Left colon (tissue), 2 donors: ENCODE results near the gene ZNF831. TPM values are rescaled to one million over a fixed set of nuclear protein-coding genes. Genes with fewer than 3 reads are reported as not detected.

Experiments
- ATAC-seq: fragments of 200-7000 bp; cut with Tn5 transposase; one replicate; pipeline ENCODE4 v1.9.1; 2020; ENCODE audit warnings: mild to moderate bottlenecking, moderate library complexity
- DNase-seq, 2 donors: peaks; one replicate each; pipeline ENCODE4 v3.0.0-alpha.2; 2020
- intact Hi-C, 2 donors: fragments of 100-400 bp; cut with DNase I in 1 of 2; cut with micrococcal nuclease in 1 of 2; formaldehyde crosslinking; loops; one replicate each; pipeline versions ENCODE4 v1.11.2 to v1.14.0; 2022; cut with DNase I, micrococcal nuclease
- total RNA-seq, 2 donors: library from RNA; stranded (reverse); fragmentation: NEBNext Ultra II Directional; extraction: Animal tissue kit (Norgen Biotek cat#: 25700); gene quantifications; one replicate each; pipeline ENCODE4 v1.2.1, GENCODE V29; 2021
- donor health status: DM: no; HTN: no; CAD: no.
- donor health status: DM: yes; HTN: yes; CAD: no.

Gene ZNF831
- total RNA-seq, 2 donors from 2014 or later, result 0.15 to 0.61 TPM

- DNase-seq (no peak), ATAC-seq (no peak)
- intact Hi-C loops, result no loop called here
Observed at GRCh38 chr20:59194023-59194935, 30.7 kb downstream of the ZNF831 start.

GRCh38 chr20:59195316-59195993 is 31.8 kb downstream of the ZNF831 start:
- no peak for ATAC-seq
- intact Hi-C loops, result no loop called here
- no peak for DNase-seq

- intact Hi-C loops, result no loop called here
- no peak for DNase-seq
- no peak for ATAC-seq
Observed at GRCh38 chr20:59204165-59204894, 40.7 kb downstream of the ZNF831 start.

GRCh38 chr20:59205044-59205443 is 41.4 kb downstream of the ZNF831 start:
- intact Hi-C loops, result no loop called here
- ATAC-seq (no peak), DNase-seq (no peak)

- intact Hi-C loops, result no loop called here
- no peak for ATAC-seq
Observed at GRCh38 chr20:59207235-59207634, 43.6 kb downstream of the ZNF831 start.

GRCh38 chr20:59207742-59208357 is 44.2 kb downstream of the ZNF831 start:
- DNase-seq (peak; percentile 63 to 87), ATAC-seq (peak; percentile 99)
- intact Hi-C loops, result no loop called here

More at GRCh38 chr20:59207235-59207634, 43.6 kb downstream of the ZNF831 start:
- DNase-seq, result no peak

- intact Hi-C loops, result no loop called here
- ATAC-seq, result no peak
- no peak for DNase-seq
Observed at GRCh38 chr20:59210186-59210585, 46.6 kb downstream of the ZNF831 start.

- DNase-seq (no peak), ATAC-seq (no peak)
- intact Hi-C loops, result no loop called here
Observed at GRCh38 chr20:59211208-59211765, 47.7 kb downstream of the ZNF831 start.

GRCh38 chr20:59214073-59214472 is 50.5 kb downstream of the ZNF831 start:
- DNase-seq (no peak), ATAC-seq (no peak)
- intact Hi-C loops, result no loop called here

- intact Hi-C loops, result no loop called here
Observed at GRCh38 chr20:59214606-59215547, 51.3 kb downstream of the ZNF831 start.

GRCh38 chr20:59217173-59217572 is 53.6 kb downstream of the ZNF831 start:
- intact Hi-C loops, result no loop called here
- ATAC-seq, result no peak
- no peak for DNase-seq

More at GRCh38 chr20:59214606-59215547, 51.3 kb downstream of the ZNF831 start:
- DNase-seq, result no peak
- ATAC-seq, result peak; percentile 69

- no peak for ATAC-seq
- no peak for DNase-seq
- intact Hi-C loops, result no loop called here
Observed at GRCh38 chr20:59217794-59218280, 54.2 kb downstream of the ZNF831 start.

- no peak for ATAC-seq
- DNase-seq, result no peak
- intact Hi-C loops, result no loop called here
Observed at GRCh38 chr20:59219211-59219610, 55.6 kb downstream of the ZNF831 start.

- ATAC-seq (no peak), DNase-seq (no peak)
- intact Hi-C loops, result loop anchor here (5.0 to 10.0 kb wide), 3 partner anchors 133 to 348 kb away; no protein-coding TSS in a partner anchor
Observed at GRCh38 chr20:59220161-59220560, 56.5 kb downstream of the ZNF831 start.

- ATAC-seq (no peak), DNase-seq (no peak)
- intact Hi-C loops, result loop anchor here (5.0 to 10.0 kb wide), 3 partner anchors 134 to 349 kb away; no protein-coding TSS in a partner anchor
Observed at GRCh38 chr20:59221049-59221706, 57.6 kb downstream of the ZNF831 start.

GRCh38 chr20:59221707-59222252 is 58.2 kb downstream of the ZNF831 start:
- DNase-seq, result no peak
- intact Hi-C loops, result loop anchor here (5.0 to 10.0 kb wide), 3 partner anchors 134 to 349 kb away; no protein-coding TSS in a partner anchor
- ATAC-seq, result peak; percentile 10
